ENCODE measurements around the gene MRPS21.

Gene MRPS21

DNA sequence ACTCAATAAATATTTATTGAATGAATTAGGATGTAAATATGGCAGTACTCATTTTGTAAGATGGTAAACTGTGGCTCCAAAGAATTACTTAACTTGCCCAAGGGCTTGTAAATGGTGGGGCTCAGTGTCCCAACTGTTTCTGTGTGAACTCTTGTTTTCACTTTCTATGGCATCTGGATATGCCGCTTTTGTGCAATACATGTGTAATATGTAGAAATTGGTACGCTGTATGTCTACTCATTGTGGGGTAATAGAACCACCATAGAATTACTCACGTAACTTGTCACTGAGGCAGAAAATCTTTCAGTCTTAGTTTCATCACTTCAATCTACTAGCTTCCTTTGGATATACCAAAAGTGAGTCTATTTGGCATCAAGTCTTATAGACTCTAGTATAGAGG is 28.6 kb downstream of the MRPS21 start:
- H3K27ac ChIP-seq = peak overlapping the region; percentile 92

DNA sequence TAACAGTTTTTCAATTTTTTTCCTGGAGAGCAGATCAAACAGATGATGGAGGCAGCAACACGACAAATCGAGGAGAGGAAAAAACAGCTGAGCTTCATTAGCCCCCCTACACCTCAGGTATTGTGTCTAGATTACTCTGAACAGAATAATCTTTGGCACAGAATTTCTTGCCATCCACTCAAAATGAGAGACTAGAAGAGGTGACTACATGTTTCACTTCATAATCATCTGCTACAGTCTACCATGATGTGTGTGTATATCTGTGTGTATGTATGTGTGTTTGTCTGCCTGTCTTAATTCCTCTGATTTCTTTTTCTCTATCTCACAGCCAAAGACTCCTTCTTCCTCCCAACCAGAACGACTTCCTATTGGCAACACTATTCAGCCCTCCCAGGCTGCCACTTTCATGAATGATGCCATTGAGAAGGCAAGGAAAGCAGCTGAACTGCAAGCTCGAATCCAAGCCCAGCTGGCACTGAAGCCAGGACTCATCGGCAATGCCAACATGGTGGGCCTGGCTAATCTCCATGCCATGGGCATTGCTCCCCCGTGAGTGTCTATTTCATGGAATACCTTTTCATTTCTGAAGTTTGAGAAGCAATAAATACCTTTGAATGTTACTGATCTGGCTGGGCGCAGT is 39.1 kb downstream of the MRPS21 start:
- no peak overlapping the region for H3K27ac ChIP-seq
- no peak for TF ChIP-seq ZFX (IDR thresholded peaks at IDR 0.05; ENCODE audit: borderline replicate concordance)
- TF ChIP-seq, protein P1, sequence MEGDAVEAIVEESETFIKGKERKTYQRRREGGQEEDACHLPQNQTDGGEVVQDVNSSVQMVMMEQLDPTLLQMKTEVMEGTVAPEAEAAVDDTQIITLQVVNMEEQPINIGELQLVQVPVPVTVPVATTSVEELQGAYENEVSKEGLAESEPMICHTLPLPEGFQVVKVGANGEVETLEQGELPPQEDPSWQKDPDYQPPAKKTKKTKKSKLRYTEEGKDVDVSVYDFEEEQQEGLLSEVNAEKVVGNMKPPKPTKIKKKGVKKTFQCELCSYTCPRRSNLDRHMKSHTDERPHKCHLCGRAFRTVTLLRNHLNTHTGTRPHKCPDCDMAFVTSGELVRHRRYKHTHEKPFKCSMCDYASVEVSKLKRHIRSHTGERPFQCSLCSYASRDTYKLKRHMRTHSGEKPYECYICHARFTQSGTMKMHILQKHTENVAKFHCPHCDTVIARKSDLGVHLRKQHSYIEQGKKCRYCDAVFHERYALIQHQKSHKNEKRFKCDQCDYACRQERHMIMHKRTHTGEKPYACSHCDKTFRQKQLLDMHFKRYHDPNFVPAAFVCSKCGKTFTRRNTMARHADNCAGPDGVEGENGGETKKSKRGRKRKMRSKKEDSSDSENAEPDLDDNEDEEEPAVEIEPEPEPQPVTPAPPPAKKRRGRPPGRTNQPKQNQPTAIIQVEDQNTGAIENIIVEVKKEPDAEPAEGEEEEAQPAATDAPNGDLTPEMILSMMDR (IDR thresholded peaks at IDR 0.05) = no peak

More for the DNA sequence above, 28.6 kb downstream of the MRPS21 start:
- no peak for TF ChIP-seq ZFX (IDR thresholded peaks at IDR 0.05; ENCODE audit: borderline replicate concordance)
- TF ChIP-seq, protein P1 (IDR thresholded peaks at IDR 0.05) = no peak

DNA sequence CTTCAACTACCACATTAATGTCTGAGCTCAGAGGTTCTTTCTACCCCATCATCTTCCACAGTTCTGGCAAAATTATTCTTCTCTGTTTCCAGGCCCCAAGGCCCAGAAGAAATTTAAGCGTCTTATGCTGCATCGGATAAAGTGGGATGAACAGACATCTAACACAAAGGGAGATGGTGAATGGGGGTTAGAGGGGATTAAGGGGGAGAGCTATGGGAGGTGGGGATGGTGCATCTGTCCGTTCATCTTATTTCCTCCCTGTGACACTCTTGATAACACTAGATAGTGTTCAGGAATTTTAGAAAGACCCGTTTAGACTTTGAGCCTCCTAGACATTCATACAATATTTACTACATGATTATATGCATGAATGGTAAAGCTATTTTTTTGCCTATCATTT is 52.7 kb downstream of the MRPS21 start:
- H3K27ac ChIP-seq = no peak overlapping the region
- no peak for TF ChIP-seq ZFX (IDR thresholded peaks at IDR 0.05; ENCODE audit: borderline replicate concordance)
- TF ChIP-seq, protein P1 (IDR thresholded peaks at IDR 0.05) = no peak

DNA sequence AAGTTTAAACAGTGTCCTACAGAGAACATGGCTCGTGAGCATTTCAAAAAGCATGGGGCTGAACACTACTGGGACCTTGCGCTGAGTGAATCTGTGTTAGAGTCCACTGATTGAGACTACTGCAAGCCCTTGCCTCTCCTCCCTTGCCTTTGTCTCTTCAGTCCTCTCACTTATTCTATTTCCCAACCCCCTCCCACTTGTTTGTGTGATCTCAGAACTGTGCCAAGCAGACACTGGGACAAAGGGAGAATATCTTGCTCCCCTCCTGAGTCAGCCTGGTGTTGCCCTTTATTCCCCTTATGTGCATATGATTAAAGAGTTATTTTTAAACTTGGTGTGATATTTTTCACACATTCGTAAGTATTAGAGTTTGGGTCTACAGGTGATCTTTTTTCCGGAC is 59.2 kb downstream of the MRPS21 start:
- TF ChIP-seq, protein P1 (IDR thresholded peaks at IDR 0.05) = no peak
- TF ChIP-seq ZFX (IDR thresholded peaks at IDR 0.05; ENCODE audit: borderline replicate concordance) = no peak
- no peak overlapping the region for H3K27ac ChIP-seq

Data from 22Rv1 (cell line).